GM19193 (cell line): ENCODE data around the gene USP12.

ENCODE experiments used
- POLR2A ChIP-seq: IDR thresholded peaks from 4 replicates; pipeline ENCODE4 v1.6.1; 2011; ENCODE audit not compliant: insufficient read depth, insufficient read length; ENCODE audit errors: extremely low read depth

USP12 gene

GRCh38 chr13:27132538-27132937 lies 39.1 kb downstream of the USP12 start:
- no peak for TF ChIP-seq POLR2A

DNA sequence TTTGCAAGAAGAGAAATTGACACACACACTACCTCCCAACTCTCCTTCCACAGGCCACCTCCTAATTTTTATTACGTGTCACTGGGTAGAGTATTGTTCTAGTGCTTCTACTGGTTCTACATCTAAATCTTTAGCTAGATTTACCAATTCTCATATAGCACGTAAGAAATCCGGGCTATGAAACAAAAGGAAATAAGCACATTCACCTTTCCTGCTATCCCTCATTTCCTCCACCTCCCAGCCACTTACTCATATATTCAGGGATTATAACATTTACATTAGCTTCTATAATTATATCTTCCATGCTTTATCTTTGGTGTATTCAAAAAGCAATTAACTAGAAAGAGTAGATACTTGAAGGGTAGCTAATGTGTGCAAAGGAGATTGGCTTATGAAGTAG lies 39.7 kb downstream of the USP12 start:
- TF ChIP-seq POLR2A = no peak

DNA sequence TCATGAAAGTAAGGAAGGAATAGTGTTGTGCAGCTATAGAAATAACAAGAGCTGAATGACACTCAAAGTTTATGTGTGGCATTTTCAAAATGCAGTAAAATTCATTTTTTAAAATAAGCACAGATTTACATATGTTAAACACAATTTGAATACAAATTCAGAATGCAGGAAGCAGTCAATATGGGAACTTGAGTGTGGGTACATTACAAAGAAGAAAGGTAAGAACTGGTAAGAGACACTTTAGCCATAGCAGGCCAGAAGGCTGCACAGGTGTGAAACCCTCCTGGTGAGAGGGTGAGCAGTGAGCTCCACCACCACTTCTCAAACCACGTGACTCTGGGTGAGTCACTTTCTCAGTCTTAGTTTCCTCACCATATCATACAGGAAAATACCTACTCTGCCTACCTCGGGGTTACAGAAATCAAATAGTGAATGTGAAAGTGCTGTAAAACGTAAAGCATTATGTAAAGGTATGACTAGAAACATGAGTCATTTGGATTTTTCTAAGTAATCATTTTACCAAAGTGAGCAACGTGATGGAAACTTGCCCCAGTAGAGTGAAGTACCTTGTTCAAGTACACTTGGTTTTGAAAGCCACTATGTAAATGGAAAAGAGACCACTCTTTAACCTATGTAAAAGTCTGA lies 40.5 kb downstream of the USP12 start:
- no peak for TF ChIP-seq POLR2A

- TF ChIP-seq POLR2A = no peak
These were observed 41.2 kb downstream of the USP12 start for GRCh38 chr13:27130223-27130978.

DNA sequence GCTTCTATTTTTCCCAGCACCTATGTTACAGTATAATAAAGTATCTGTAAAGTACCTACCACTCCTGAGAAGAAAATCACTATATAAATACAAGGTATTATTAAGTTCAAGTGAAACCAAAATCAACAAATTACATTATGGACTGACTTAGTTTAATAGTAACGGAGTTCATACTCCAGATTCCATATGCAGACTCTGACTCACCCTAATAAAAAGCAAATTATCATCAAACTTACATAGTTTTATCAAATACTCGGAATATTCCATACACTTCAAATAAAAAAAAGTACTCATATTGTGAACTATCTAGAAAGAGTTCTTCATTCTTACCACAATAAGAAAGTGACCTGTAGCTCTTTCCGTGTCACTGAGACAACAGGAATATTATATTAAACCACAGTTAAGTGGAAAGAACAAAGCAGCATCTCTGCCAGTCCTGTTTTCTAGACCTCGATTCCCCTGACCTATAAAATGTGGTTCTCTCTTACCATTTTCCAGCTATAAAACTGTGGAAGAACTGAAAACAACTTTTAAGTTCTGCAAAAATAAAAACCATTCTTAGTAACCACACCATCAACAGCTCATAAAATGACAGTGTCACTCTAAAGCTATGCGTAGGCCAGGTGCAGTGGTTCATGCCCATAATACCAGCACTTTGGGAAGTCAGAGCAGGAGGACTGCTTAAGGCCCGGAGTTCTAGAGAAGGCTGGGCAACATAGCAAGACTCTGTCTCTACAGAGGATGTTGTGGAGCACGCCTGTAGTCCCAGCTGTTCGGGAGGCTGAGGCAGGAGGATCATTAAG lies 42.6 kb downstream of the USP12 start:
- TF ChIP-seq POLR2A = no peak

GRCh38 chr13:27126859-27127258 lies 44.8 kb downstream of the USP12 start:
- no peak for TF ChIP-seq POLR2A

DNA sequence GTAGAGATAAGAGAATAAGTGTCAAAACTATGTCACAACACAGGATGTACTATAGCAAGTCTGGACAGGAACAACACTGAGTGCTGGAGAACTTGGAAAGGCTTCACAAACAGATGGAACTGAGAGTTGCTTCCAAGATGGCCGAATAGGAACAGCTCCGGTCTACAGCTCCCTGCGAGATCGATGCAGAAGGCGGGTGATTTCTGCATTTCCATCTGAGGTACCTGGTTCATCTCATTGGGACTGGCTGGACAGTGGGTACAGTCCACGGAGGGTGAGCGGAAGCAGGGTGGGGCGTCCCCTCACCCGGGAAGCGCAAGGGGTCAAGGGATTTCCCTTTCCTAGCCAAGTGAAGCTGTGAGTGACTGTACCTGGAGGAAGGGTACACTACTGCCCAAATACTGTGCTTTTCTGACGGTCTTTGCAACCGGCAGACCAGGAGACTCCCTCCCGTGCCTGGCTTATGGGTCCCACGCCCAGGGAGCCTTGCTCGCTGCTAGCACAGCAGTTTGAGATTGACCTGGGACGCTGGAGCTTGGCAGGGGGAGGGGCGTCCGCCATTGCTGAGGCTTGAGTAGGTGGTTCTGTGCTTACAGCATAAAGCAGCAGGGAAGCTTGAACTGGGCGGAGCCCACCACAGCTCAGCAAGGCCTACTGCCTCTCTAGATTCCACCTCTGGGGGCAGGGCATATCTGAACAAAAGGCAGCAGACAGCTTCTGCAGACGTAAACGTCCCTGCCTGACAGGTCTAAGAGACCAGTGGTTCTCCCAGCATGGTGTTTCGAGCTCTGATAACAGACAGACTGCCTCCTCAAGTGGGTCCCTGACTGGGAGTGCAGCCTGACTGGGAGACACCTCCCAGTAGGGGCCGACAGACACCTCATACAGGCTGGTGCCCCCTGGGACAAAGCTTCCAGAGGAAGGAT lies 46.0 kb downstream of the USP12 start:
- no peak for TF ChIP-seq POLR2A

DNA sequence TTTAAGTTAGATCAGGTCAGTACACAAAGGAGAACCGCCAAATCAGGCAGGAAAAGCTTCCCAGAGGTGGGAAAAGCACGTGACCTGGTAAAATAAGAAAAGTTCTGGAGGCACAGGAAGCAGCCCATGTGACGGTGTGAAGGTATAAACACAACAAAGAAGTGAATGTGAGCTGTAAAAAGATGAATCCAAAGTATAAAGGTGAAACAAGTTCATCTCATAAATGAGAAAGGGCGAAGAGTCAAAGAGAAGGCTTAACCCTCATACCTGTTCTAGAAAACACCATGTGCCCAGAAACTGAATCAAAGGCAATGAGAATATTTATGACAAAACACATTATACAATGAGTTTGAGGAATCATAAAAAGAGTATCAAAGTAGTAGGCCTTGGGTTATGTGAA lies 47.0 kb downstream of the USP12 start:
- TF ChIP-seq POLR2A = no peak

DNA sequence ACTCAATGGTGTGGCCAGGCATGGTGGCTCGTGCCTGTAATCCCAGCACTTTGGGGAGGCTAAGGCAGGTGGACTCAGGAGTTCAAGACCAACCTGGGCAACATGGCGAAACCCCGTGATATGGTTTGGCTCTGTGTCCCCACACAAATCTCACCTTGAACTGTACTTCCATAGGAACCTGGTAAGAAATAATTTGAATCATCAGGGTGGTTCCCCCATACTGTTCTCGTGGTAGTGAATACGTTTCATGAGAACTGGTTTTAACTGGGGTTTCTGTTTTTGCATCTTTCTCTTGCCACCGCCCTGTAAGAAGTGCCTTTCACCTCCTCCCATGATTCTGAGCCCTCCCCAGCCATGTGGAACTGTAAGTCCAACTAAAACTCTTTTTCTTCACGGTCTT lies 49.6 kb downstream of the USP12 start:
- no peak for TF ChIP-seq POLR2A

GRCh38 chr13:27120811-27121210 lies 50.8 kb downstream of the USP12 start:
- no peak for TF ChIP-seq POLR2A

DNA sequence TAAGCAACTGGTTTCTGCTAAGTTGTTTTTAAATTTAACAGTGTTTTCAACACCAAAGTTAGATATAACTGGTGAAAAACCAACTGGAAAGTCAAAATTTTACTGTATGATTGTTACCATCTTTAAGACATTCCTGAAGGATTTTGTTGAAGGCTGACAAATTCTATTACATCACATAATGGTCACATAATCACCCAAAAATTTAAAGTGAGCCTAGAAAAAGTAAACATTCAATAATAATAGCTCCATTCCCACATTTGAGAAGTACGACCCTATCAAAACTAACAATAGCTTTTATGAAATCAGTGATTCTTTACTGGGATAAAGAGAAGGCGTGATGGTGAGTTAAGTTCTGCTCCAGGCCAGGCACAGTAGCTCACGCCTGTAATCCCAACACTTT lies 51.6 kb downstream of the USP12 start:
- no peak for TF ChIP-seq POLR2A

GRCh38 chr13:27118428-27119054 lies 53.1 kb downstream of the USP12 start:
- TF ChIP-seq POLR2A = no peak

GRCh38 chr13:27117952-27118351 lies 53.7 kb downstream of the USP12 start:
- no peak for TF ChIP-seq POLR2A

GRCh38 chr13:27117158-27117557 lies 54.5 kb downstream of the USP12 start:
- TF ChIP-seq POLR2A = no peak
